Stimulated activated naive CD8-positive, alpha-beta T cell treated with anti-CD3 and anti-CD28 coated beads, Interleukin-15, amount 100 ng/mL, for 72 hours (primary cell): ENCODE data around the gene TTC39A.
A peak's percentile ranks its signal among the peaks of the same experiment; 100 is the strongest.
"Not testable (repeated sequence)": the region's sequence is repeated elsewhere in the genome, so short reads cannot be mapped to it uniquely, and the experiment has no call there.

Experiments
- ATAC-seq: fragments of 150-1000 bp; cut with Tn5 transposase; 2 replicates; pipeline ENCODE4 v1.10.0; 2021; ENCODE audit warnings: mild to moderate bottlenecking, moderate library complexity
- DNase-seq, 2 donors: peaks; one replicate each; pipeline ENCODE4 v3.0.0; 2021 to 2022
- H3K27ac Mint-ChIP-seq, 2 donors: one replicate each; pipeline ENCODE4 v1.8.0; 2022; ENCODE audit warnings: mild to moderate bottlenecking in 2 of 2, mixed read lengths in 2 of 2, moderate library complexity in 2 of 2
- H3K27me3 Mint-ChIP-seq: one replicate; pipeline ENCODE4 v1.8.0; 2022; ENCODE audit warnings: mixed read lengths
- H3K4me1 Mint-ChIP-seq: one replicate; pipeline ENCODE4 v1.8.0; 2022; ENCODE audit warnings: mild to moderate bottlenecking, mixed read lengths
- H3K4me3 Mint-ChIP-seq, 2 donors: one replicate each; pipeline ENCODE4 v1.8.0; 2022; ENCODE audit warnings: mild to moderate bottlenecking in 2 of 2, mixed read lengths in 2 of 2, moderate library complexity in 1 of 2
- H3K9me3 Mint-ChIP-seq, 2 donors: one replicate each; pipeline ENCODE4 v1.8.0; 2022; ENCODE audit warnings: mixed read lengths in 2 of 2

Gene TTC39A

GRCh38 chr1:51325878-51326755, 4.2 kb downstream of the TTC39A start:
- Mint-ChIP-seq H3K4me1 (peaks cover 6% of the 10 kb centered on the region), H3K9me3 (no peaks in the 10 kb centered on the region), H3K27ac (no peak overlapping the region), H3K27me3 (peaks cover 43% of the 10 kb centered on the region), H3K4me3 (no peak overlapping the region)
- ATAC-seq, result no peak
- DNase-seq, result no peak

- no peak for ATAC-seq
- H3K4me3 Mint-ChIP-seq, result no peak overlapping the region
- H3K27me3 Mint-ChIP-seq, result peaks cover 36% of the 10 kb centered on the region
- no peak for DNase-seq
- no peak overlapping the region for H3K27ac Mint-ChIP-seq
- no peaks in the 10 kb centered on the region for H3K4me1 Mint-ChIP-seq
- H3K9me3 Mint-ChIP-seq, result no peaks in the 10 kb centered on the region
These were observed 5.0 kb downstream of the TTC39A start for GRCh38 chr1:51325391-51325790.

GRCh38 chr1:51325011-51325385, 5.4 kb downstream of the TTC39A start:
- H3K27me3 Mint-ChIP-seq, result peaks cover 35% of the 10 kb centered on the region
- H3K27ac Mint-ChIP-seq, H3K9me3 Mint-ChIP-seq, DNase-seq, ATAC-seq, H3K4me3 Mint-ChIP-seq, H3K4me1 Mint-ChIP-seq: not testable (repeated sequence)

GRCh38 chr1:51324251-51325010, 5.9 kb downstream of the TTC39A start:
- no peak for ATAC-seq
- Mint-ChIP-seq H3K4me1 (no peaks in the 10 kb centered on the region), H3K9me3 (no peaks in the 10 kb centered on the region), H3K27ac (no peak overlapping the region), H3K4me3 (no peak overlapping the region), H3K27me3 (peaks cover 29% of the 10 kb centered on the region)
- no peak for DNase-seq

- Mint-ChIP-seq H3K4me3 (no peak overlapping the region), H3K4me1 (no peaks in the 10 kb centered on the region), H3K27me3 (peaks cover 23% of the 10 kb centered on the region), H3K27ac (no peak overlapping the region), H3K9me3 (no peaks in the 10 kb centered on the region)
- DNase-seq (no peak), ATAC-seq (no peak)
These were observed 6.6 kb downstream of the TTC39A start for GRCh38 chr1:51323778-51324177.

- Mint-ChIP-seq H3K27me3 (peaks cover 18% of the 10 kb centered on the region), H3K27ac (no peak overlapping the region), H3K9me3 (no peaks in the 10 kb centered on the region), H3K4me3 (no peak overlapping the region), H3K4me1 (no peaks in the 10 kb centered on the region)
- no peak for DNase-seq
- no peak for ATAC-seq
These were observed 7.8 kb downstream of the TTC39A start for GRCh38 chr1:51322417-51323101.

- Mint-ChIP-seq H3K27me3 (peaks cover 13% of the 10 kb centered on the region), H3K4me3 (no peak overlapping the region), H3K4me1 (no peaks in the 10 kb centered on the region), H3K27ac (no peak overlapping the region), H3K9me3 (no peaks in the 10 kb centered on the region)
- no peak for ATAC-seq
- DNase-seq, result no peak
These were observed 8.5 kb downstream of the TTC39A start for GRCh38 chr1:51321924-51322280.

GRCh38 chr1:51320967-51321923, 9.1 kb downstream of the TTC39A start:
- ATAC-seq (peak; percentile 15), DNase-seq (no peak)
- peaks cover 6% of the 10 kb centered on the region for H3K27me3 Mint-ChIP-seq
- H3K4me3 Mint-ChIP-seq, result no peak overlapping the region
- no peak overlapping the region for H3K27ac Mint-ChIP-seq
- no peaks in the 10 kb centered on the region for H3K4me1 Mint-ChIP-seq
- no peaks in the 10 kb centered on the region for H3K9me3 Mint-ChIP-seq

GRCh38 chr1:51317798-51318197, 12.6 kb downstream of the TTC39A start:
- ATAC-seq, result no peak
- Mint-ChIP-seq H3K4me1 (peaks cover 25% of the 10 kb centered on the region), H3K4me3 (no peak overlapping the region), H3K27ac (peak overlapping the region in 1 of 2 donors; percentile 43), H3K9me3 (no peaks in the 10 kb centered on the region), H3K27me3 (no peaks in the 10 kb centered on the region)
- DNase-seq, result no peak

- H3K27me3 Mint-ChIP-seq, result no peaks in the 10 kb centered on the region
- ATAC-seq (no peak), DNase-seq (no peak)
- peaks cover 25% of the 10 kb centered on the region for H3K4me1 Mint-ChIP-seq
- H3K27ac Mint-ChIP-seq, result peak overlapping the region in 1 of 2 donors; percentile 7
- H3K9me3 Mint-ChIP-seq, result no peaks in the 10 kb centered on the region
- H3K4me3 Mint-ChIP-seq, result no peak overlapping the region
These were observed 13.6 kb downstream of the TTC39A start for GRCh38 chr1:51316846-51317120.

- ATAC-seq (peak; percentile 35), DNase-seq (no peak)
- Mint-ChIP-seq H3K4me3 (no peak overlapping the region), H3K9me3 (no peaks in the 10 kb centered on the region), H3K4me1 (peaks cover 28% of the 10 kb centered on the region), H3K27me3 (no peaks in the 10 kb centered on the region), H3K27ac (no peak overlapping the region)
These were observed 14.1 kb downstream of the TTC39A start for GRCh38 chr1:51316113-51316845.

- Mint-ChIP-seq H3K27ac (peak overlapping the region in 1 of 2 donors; percentile 72), H3K9me3 (no peaks in the 10 kb centered on the region), H3K27me3 (no peaks in the 10 kb centered on the region), H3K4me3 (no peak overlapping the region), H3K4me1 (peaks cover 37% of the 10 kb centered on the region)
- DNase-seq, result no peak
- ATAC-seq, result no peak
These were observed 15.4 kb downstream of the TTC39A start for GRCh38 chr1:51314974-51315373.

- DNase-seq (no peak), ATAC-seq (peak; percentile 72)
- Mint-ChIP-seq H3K4me1 (peaks cover 37% of the 10 kb centered on the region), H3K4me3 (no peak overlapping the region), H3K27ac (peak overlapping the region; percentile 50 to 64), H3K9me3 (no peaks in the 10 kb centered on the region), H3K27me3 (no peaks in the 10 kb centered on the region)
These were observed 16.2 kb downstream of the TTC39A start for GRCh38 chr1:51313961-51314777.

- Mint-ChIP-seq H3K27me3 (no peaks in the 10 kb centered on the region), H3K4me3 (no peak overlapping the region), H3K9me3 (no peaks in the 10 kb centered on the region), H3K4me1 (peaks cover 37% of the 10 kb centered on the region), H3K27ac (no peak overlapping the region)
- ATAC-seq (no peak), DNase-seq (no peak)
These were observed 17.0 kb downstream of the TTC39A start for GRCh38 chr1:51313268-51313852.
